GM21447 (cell line): ENCODE measurements around the gene EML3.
"Not testable (repeated sequence)": the region's sequence is repeated elsewhere in the genome, so short reads cannot be mapped to it uniquely, and the experiment has no call there.

Experiments
- ATAC-seq: cut with Tn5 transposase; IDR thresholded peaks from one replicate; pipeline ENCODE4 v1.9.1; 2021; ENCODE audit not compliant: unreplicated experiment

EML3 gene, protein sequence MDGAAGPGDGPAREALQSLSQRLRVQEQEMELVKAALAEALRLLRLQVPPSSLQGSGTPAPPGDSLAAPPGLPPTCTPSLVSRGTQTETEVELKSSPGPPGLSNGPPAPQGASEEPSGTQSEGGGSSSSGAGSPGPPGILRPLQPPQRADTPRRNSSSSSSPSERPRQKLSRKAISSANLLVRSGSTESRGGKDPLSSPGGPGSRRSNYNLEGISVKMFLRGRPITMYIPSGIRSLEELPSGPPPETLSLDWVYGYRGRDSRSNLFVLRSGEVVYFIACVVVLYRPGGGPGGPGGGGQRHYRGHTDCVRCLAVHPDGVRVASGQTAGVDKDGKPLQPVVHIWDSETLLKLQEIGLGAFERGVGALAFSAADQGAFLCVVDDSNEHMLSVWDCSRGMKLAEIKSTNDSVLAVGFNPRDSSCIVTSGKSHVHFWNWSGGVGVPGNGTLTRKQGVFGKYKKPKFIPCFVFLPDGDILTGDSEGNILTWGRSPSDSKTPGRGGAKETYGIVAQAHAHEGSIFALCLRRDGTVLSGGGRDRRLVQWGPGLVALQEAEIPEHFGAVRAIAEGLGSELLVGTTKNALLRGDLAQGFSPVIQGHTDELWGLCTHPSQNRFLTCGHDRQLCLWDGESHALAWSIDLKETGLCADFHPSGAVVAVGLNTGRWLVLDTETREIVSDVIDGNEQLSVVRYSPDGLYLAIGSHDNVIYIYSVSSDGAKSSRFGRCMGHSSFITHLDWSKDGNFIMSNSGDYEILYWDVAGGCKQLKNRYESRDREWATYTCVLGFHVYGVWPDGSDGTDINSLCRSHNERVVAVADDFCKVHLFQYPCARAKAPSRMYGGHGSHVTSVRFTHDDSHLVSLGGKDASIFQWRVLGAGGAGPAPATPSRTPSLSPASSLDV

DNA sequence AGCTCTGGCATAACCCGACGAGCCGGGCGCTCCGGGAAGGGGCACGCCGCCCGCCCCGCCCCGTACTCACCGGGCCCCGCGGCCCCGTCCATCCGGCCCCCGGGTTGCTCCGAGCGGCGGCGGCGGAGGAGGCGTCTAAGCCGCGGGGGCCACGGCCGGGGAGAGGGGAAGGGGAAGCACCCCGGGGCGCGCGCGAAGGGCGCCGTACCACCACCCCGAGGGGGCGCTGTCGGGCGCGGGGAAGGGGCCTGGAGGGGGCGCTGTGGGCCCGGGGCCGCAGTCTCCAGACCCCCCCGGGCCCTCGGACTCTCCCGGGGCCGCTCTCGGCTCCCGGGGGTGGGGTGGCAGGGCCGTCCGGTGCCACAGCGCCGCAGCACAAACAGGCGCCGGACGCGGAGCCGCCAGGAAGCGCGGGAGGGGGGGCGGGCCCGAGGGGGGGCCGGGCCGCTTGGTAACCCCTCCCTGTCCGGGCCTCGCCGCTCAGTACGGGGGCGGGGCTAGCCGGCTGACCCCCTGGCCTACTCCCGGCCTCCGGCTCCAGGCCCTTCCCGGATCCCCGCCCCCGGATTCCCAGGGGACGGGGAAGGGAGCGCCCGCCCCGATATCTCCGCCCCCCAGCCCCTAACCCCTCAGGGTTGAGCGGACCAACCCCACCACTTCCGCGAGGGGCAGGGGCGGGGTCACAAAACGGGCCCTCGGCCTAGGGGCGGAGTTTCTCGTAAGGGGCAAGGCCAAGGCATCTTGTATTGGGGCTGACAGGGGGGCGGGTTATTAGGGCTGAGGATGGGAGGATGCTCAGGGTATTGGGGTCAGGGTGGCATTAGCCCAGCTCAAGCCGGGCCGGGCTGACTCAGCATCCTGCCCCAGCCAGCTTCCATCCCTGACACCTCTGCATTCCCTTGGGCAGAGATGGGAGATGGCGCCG lies at the start of gene EML3, which contains the start of gene ROM1:
EML3 (minus strand) TSS at position 410 of the 925 bp plus-strand sequence; CDS start at position 92, 318 bp downstream.
ROM1 (plus strand) TSS at position 892 of the 925 bp plus-strand sequence; CDS start at position 917, 25 bp downstream.
- ATAC-seq = peak; percentile 74

DNA sequence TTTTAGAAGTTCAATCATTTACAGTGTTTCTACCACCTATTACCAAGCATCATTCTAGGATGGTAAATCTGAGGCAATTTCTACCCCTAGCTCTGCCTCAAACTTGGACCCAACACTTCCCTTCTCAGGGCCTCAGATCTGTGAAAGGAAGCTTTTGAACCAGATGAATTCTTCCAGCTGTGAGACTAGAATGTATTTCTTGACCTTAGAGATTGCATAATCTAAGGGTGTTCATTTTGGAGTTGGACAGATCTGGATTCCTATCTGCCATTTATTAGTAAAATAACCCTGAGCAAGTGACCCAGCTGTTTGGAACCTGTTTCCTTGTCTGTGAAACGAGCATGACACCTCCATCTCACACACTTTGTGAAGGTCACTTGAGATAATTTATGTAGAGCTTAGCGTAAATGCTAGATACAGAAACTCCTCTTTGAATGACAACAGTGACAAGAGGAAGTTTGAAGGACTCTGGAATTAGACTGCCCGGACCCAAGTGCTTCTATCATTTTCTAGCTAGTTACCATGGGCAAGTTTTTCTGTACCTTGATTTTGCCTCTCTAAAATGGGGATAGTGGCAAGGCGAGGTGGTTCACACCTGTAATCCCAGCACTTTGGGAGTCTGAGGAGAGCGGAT lies 44.3 kb upstream of the EML3 start:
- ATAC-seq = no peak

DNA sequence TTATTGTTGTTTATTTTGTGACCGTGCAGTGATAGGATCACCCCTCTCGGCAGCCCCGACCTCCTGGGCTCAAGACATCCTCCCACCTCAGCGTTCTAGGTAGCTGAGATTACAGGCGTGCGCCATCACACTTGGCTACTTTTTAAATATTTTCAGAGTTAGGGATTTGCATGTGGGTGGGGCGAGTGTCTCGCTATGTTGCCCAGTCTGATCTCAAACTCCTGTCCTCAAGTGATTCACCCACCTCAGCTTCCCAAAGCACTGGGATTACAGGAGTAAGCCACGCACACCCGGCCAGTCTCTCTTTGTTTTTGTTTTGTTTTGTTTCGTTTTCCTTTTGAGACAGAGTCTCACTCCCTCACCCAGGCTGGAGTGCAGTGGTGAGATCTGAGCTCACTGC lies 41.7 kb upstream of the EML3 start:
- ATAC-seq = no peak

DNA sequence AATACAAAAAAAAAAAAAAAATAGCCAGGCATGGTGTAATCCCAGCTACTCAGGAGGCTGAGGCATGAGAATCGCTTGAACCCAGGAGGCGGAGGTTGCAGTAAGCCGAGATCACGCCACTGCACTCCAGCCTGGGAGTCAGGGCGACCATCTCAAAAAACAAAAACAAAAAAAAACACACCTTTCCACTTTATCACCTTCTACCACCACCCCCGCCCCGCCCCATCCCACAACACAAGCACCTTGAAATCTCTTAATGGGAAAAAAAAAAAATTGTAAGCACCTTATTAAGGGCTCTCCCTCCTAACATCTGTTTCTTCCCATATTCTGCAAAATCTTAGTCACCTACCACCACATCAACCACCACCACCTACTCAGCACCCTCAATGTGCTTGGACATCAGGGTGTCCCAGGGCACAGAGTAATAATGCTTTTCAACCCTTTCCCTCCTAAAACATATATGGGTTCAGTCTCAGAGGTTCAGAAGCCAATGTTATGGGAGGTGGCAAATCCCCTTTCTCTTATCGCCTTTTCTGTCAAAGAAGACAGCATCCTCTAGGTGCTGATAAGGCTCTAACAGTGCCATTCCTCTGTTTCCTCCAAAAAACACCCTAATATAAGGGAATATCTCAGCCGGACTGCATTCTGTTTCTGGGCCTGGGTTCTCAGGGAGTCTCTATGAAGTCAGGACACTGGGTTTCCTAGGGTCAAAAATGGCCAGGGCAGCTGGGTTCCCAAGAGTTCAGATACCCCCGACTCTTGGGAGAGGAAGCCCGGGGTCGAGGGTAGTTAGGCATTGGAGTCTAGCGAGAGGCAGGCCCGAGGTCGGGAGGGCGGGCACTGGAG lies 39.8 kb upstream of the EML3 start:
- peak; percentile 11 for ATAC-seq

DNA sequence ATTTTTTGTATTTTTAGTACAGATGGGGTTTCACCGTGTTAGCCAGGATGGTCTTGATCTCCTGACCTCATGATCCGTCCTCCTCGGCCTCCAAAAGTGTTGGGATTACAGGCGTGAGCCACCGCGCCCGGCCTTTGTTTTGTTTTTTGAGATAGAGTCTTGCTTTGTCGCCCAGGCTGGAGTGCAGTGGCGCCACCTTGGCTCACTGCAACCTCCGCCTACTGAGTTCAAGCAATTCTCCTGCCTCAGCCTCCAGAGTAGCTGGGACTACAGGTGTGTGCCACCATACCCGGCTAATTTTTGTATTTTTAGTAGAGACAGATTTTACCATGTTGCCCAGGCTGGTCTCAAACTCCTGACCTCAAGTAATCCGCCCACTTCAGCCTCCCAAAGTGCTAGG lies 37.7 kb upstream of the EML3 start:
- ATAC-seq = not testable (repeated sequence)

DNA sequence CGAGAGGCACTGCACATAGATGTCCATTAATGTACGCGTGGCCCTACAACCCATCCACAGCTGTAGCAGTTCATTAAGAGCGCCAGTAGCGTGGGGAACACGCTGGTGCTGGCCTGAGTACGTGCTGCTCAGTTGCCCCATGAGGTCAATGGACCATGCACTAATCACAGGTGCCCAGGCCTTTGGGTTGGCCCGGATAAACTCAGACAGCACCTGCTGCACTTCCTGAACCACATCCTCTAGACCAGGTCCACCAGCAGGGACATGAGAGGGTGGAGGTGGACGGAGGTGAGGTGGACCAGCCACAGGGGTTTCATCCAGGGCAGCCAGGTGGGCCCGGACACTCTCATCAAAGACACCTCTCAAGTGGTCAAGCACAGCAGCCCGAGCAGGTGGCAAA lies 36.9 kb upstream of the EML3 start:
- no peak for ATAC-seq

DNA sequence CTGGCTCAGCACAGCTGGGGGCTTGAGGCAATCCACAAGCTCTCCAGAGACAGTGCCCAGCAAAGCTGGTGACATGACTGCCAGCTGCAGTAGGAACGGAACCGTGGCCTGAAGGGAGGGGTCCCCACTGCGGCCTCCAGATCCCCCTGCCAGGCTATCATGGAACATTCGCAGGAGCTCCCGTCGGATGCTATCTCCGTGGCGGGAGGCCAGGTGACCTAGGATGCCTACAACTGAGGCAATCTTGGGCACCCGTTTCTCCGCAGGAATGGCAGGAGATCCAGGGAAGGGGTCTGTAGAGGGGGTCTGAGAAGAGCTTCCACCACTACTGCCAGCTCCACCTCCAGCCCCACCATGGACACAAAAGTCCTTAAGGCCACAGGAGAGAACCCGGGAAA lies 36.4 kb upstream of the EML3 start:
- ATAC-seq = no peak

DNA sequence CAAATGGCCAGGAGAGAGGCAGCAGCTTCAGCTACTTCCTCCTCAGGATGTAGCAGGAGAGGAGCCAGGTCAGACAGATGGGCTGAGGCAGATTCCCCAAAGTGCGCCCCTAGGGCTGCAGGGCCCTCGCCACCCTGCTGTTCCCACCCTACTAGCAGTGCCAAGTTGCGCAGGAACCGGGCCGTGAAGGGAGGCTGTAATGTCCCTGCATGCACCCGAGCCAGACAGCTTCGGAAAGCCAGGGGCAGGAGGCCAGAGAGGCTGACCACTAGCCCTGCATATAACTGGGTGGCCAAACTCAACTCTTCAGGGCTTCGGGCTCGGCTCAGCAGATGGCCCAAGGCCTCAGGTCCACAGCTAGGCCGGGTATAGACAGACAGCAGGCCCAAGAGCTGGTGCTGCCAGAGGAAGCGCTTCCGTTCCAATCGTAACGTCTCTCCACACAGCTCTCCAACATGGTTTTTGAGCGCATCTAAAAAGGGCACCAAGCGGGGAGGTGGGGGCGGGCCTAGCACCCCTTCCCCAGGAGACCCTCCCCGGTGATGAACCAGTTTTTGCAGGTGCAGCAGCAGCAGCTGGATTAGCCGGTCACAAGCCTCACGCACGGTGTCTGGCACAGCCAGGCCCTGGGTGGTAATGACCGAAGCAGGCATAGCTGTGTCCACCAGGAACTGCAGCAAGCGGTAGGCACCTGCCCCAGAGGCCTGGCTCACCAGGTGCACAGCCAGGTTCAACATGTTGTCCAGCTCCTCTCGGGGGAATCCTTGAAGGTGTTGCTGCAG lies 35.8 kb upstream of the EML3 start:
- no peak for ATAC-seq

DNA sequence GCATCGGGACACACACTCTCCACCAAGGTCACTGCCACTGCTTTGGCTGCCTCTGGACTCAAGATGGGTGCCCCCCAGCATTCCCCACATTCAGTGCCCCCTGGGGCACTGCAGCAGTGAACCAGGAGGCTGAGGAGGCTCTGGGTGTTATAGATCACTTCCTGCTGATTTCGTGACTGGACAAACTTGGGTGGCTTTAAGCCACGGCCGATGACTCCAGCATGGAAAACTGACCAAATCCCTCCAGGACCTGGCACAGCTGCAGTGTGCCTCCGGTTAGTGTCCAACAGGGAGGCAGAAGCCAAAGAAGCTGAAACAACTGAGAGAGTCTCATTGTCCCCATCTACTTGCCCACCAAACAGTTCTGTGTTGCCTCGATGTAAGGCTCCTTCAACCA lies 35.0 kb upstream of the EML3 start:
- ATAC-seq = no peak

DNA sequence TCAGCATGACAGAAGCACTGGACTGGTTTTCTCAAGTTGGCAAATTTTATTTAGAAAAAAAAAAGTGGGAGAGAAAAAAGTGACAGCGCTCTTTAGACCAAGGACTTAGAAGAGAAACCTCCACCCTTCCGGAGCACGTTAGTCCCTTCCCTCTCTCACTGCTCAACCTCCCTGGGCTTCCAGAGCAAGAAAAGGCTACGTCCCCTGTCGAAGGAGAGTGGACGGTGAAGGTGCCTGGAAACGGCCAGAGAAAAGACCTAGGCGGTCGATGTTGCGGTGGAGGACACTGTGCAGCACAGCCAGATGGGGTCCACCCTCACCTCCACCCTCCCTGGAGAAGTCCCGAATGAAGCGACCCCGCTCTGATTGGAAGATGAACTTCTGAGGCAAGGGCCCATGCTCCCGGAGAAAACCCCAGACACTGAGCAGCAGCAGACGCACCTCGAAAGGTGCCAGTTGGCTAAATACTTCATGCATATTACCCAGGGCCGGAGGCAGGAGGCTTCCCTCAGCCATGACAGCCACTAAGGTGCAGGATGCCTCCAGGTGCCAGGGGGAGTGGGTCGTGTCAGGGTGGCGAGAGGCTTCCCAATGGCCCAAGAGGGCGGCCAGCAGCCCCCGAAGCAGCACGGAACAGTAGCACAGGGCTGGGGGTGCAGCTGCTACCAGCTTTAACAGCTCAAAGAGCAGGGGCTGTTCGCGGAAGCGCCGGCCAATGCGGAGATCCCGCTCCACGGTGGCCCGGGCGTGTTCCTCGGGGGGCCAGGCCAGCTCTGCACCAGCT lies 34.4 kb upstream of the EML3 start:
- peak; percentile 4 for ATAC-seq

DNA sequence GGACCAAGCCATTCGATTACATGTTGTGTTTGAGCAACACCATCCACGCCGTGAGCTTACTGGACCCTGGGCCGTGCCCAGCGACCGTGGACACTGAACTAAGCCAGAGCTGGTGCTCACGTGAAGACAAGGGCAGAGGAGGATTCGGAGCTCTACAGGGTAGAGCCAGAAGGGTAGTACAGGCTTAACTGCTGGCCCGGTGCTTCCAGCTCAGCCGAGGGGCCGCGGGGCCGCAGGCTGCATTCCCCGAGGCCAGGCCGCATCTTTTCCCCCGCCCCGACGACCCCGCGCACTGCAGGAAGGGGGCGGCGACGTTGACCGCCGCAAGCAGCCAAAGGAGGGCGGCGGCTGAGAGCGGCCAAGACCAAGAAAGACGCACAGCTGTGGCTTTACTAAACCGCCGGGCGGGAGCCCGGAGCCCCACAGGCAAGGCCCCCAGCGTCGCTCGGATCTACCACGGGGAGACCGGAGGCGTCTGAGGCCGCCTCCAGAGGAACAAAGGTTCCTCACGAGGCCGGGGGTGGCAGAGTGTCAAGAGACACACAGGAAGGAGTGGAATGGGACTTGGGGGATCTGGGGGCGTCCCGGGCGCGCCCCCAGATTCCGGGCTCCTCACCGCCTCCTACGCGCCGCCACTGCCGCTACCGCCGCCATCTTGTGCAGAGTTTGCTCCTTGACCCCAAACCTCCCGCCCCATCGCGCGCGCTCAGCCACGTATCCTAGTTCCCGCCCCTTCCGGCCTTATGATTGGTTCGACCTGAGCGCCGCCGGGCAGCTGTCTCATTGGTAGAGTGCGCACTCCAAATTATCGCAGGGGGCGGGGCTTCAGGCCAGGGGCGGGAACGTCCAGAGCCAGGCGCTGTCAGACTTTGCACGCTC lies 33.6 kb upstream of the EML3 start, which contains the start of gene GANAB:
GANAB (minus strand) TSS at position 668 of the 879 bp plus-strand sequence; CDS start at position 654, 14 bp downstream.
- ATAC-seq = peak; percentile 88

DNA sequence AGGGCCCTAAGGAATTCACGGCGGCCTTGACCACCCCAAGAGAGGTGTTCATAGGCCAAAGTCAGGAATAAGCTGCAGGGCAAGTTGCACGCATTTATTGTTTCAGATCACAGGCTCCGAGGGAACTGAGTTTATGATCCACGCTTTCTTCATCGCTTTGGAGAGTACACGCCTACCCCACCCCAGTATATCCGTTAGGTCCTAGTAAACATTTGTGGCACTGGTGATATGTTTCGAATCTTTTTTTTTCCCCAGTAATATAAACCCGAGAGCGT lies 33.0 kb upstream of the EML3 start:
- ATAC-seq = no peak

DNA sequence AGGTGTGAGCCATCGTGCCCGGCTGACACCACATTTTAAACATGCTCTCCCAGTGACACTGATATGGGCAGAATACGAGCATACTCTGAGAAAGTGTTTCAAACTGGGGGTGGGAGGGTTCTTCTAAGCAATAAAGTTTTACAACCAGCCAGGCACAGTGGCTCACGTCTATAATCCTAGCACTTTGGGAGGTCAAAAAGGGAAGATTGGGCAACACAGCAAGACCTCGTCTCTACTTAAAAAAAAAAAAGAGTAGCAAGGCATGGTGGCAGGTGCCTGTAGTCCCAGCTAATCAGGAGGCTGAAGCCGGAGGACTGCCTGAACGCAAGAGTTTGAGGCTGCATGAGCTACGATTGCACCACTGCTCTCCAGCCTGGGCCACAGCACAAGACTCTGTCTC lies 31.6 kb upstream of the EML3 start:
- ATAC-seq = no peak

DNA sequence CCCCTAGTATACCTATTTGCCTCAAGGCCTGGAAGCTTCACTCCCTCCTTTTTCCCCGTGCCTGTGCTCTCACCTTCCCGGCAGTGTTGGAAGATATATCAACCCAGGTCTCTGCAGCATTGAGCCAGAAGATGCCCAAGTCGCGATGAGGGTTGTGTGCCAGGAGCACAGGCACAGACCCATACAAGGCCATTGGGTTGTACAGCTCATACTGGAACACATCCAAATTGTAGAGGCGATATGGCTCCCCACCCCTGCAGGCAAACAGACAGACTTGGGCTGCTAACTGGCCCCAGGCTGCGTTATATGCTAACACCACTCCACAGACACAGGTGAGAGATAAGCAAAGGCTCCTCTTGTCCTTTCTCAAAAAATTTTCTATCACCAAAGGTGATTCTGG lies 19.9 kb upstream of the EML3 start:
- no peak for ATAC-seq

DNA sequence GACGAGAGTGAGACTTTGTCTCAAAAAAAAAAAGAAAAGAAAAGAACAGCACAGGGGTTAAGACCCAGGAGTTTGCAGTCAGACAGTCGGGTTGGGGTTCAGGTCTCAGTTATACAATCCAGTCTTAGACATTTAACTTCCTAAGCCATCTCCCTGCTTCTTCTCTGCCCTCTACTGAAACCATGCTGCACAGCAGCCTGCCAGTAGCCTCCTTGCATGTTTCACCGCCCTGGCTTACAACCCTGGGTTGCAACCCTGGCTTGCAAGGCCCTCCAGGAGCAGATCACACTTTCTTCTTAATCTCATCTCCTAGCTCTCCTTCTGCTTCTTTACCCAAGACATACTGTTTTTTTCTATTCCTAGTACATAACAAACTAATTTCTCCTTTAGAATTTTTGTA lies 15.1 kb upstream of the EML3 start:
- ATAC-seq = no peak

DNA sequence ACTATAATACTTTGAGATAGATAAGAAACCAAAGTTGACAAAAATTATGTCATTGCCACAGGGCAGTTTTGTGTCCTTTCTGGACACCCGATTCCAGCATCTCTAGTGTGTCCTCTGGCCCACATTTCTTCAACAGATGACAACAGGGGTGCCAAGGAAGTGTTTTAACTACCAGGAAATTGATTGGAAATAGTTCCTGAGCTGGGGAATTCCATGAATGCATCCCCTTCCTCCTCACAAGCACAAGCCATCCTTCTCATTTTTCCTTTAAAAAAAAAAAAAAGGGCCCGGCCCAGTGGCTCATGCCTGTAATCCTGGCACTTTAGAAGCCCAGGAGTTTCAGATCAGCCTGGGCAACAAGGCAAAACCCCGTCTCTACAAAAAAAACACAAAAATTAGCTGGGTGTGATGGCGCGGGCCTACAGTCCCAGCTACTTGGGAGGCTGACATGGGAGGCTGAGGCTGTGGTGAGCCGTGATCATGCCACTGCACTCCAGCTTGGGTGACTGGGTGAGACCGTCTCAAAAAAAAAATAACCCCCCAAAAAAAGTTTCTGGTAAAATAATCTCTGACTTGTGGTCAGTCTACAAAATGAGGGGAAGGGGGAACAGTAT lies 10.0 kb upstream of the EML3 start:
- no peak for ATAC-seq
